HG02588 (cell line): ENCODE data around the gene TEKT1.
"Not testable (repeated sequence)": the region's sequence is repeated elsewhere in the genome, so short reads cannot be mapped to it uniquely, and the experiment has no call there.

Experiments used
- ATAC-seq: cut with Tn5 transposase; IDR thresholded peaks from one replicate; pipeline ENCODE4 v1.9.1; 2021; ENCODE audit warnings: mild to moderate bottlenecking, moderate library complexity; ENCODE audit not compliant: unreplicated experiment

The TEKT1 gene

GRCh38 chr17:6816368-6816767, 15.2 kb downstream of the TEKT1 start:
- ATAC-seq: not testable (repeated sequence)

GRCh38 chr17:6815775-6816174, 15.8 kb downstream of the TEKT1 start:
- ATAC-seq: no peak

- ATAC-seq: no peak
These were observed 19.2 kb downstream of the TEKT1 start for GRCh38 chr17:6812295-6812694.

- ATAC-seq: no peak
These were observed 20.0 kb downstream of the TEKT1 start for GRCh38 chr17:6811510-6811909.

- ATAC-seq: no peak
These were observed 31.0 kb downstream of the TEKT1 start for GRCh38 chr17:6800422-6801027.

- ATAC-seq: no peak
These were observed 31.8 kb downstream of the TEKT1 start for GRCh38 chr17:6799738-6800137.

- ATAC-seq: no peak
These were observed 33.7 kb downstream of the TEKT1 start for GRCh38 chr17:6797718-6798351.

- no peak for ATAC-seq
These were observed 34.5 kb downstream of the TEKT1 start for GRCh38 chr17:6796887-6797490.

GRCh38 chr17:6796017-6796886, 35.3 kb downstream of the TEKT1 start:
- no peak for ATAC-seq

GRCh38 chr17:6793748-6794493, 37.6 kb downstream of the TEKT1 start:
- ATAC-seq: no peak

- ATAC-seq: no peak
These were observed 42.4 kb downstream of the TEKT1 start for GRCh38 chr17:6789146-6789545.

- ATAC-seq: no peak
These were observed 44.3 kb downstream of the TEKT1 start for GRCh38 chr17:6787081-6787693.

- ATAC-seq: no peak
These were observed 44.9 kb downstream of the TEKT1 start for GRCh38 chr17:6786618-6787017.

- no peak for ATAC-seq
These were observed 49.3 kb downstream of the TEKT1 start for GRCh38 chr17:6782244-6782643.

GRCh38 chr17:6780886-6781285, 50.6 kb downstream of the TEKT1 start:
- no peak for ATAC-seq

GRCh38 chr17:6780001-6780400, 51.5 kb downstream of the TEKT1 start:
- ATAC-seq: no peak

- no peak for ATAC-seq
These were observed 52.1 kb downstream of the TEKT1 start for GRCh38 chr17:6779411-6779810.

- no peak for ATAC-seq
These were observed 55.6 kb downstream of the TEKT1 start, which contains the start of gene FBXO39 for GRCh38 chr17:6775871-6776405. FBXO39 (plus strand) TSS chr17:6776215; CDS start chr17:6779869, 3,654 bp downstream.

GRCh38 chr17:6774906-6775305, 56.6 kb downstream of the TEKT1 start:
- not testable (repeated sequence) for ATAC-seq

GRCh38 chr17:6772016-6772415, 59.5 kb downstream of the TEKT1 start:
- ATAC-seq: no peak
